Panc1 (cell line): ENCODE measurements around the gene TRAPPC8. TPM values are rescaled to one million over a fixed set of nuclear protein-coding genes. Genes with fewer than 3 reads are reported as not detected.
"Not testable (repeated sequence)": the region's sequence is repeated elsewhere in the genome, so short reads cannot be mapped to it uniquely, and the experiment has no call there.

Source experiments
- ATAC-seq: fragments of 200-7000 bp; cut with Tn5 transposase; 2 replicates; pipeline ENCODE4 v1.9.1; 2020; ENCODE audit warnings: mild to moderate bottlenecking, moderate library complexity
- BruUV-seq: library from RNA; stranded (reverse); fragments of 400-500 nt; replicated peaks from 2 replicates; lab custom pipeline; 2021; lab: Mats Ljungman, UMichigan
- CTCF ChIA-PET: fragments of 300-600 bp; sonication (Branson Sonifier 250); formaldehyde crosslinking; loops from one replicate; lab custom pipeline; 2022; ENCODE audit warnings: antibody characterized with exemption; lab: Charles Lee
- POLR2A ChIA-PET: fragments of 300-600 bp; sonication (Branson Sonifier 250); formaldehyde crosslinking; loops from one replicate; lab custom pipeline; 2022; ENCODE audit warnings: antibody characterized with exemption; lab: Charles Lee
- DNase-seq: peaks from one replicate; pipeline ENCODE4 v3.0.0-alpha.2; 2010; ENCODE audit warnings: low read depth, low spot score
- H3K27ac ChIP-seq: 2 replicates; pipeline ENCODE4 v1.5.1; 2011; ENCODE audit warnings: mild to moderate bottlenecking, low read length, inconsistent platforms
- H3K27me3 ChIP-seq: fragments of 200-500 bp; sonication (Bioruptor generic); 2 replicates; pipeline ENCODE4 v1.6.0; 2014; ENCODE audit warnings: low read length, inconsistent platforms; ENCODE audit not compliant: control insufficient read depth, insufficient read depth
- H3K36me3 ChIP-seq: fragments of 200-500 bp; sonication (Bioruptor generic); 2 replicates; pipeline ENCODE4 v1.5.1; 2014; ENCODE audit warnings: inconsistent platforms, mild to moderate bottlenecking, low read length, moderate library complexity; ENCODE audit not compliant: control insufficient read depth, insufficient read depth
- H3K4me1 ChIP-seq: 2 replicates; pipeline ENCODE4 v1.5.1; 2011; ENCODE audit warnings: inconsistent platforms, mild to moderate bottlenecking, low read length, moderate library complexity; ENCODE audit not compliant: control insufficient read depth, insufficient read depth
- H3K4me3 ChIP-seq, 2 experiments: 2 replicates each; pipeline ENCODE4 v1.5.1; 2011 to 2012; ENCODE audit warnings: low read depth in 2 of 2, low read length in 2 of 2, mild to moderate bottlenecking in 2 of 2, inconsistent platforms in 1 of 2, moderate library complexity in 1 of 2
- H3K9me3 ChIP-seq: fragments of 200-500 bp; sonication (Bioruptor generic); 2 replicates; pipeline ENCODE4 v1.5.1; 2014; ENCODE audit warnings: low read depth, mild to moderate bottlenecking, inconsistent platforms, low read length, moderate library complexity; ENCODE audit not compliant: control insufficient read depth, insufficient read depth
- CTCF ChIP-seq: fragments of 450-650 bp; IDR thresholded peaks from 2 replicates; pipeline ENCODE4 v1.5.1; 2017; ENCODE audit warnings: mild to moderate bottlenecking
- POLR2AphosphoS5 ChIP-seq: IDR thresholded peaks from 2 replicates; pipeline ENCODE4 v1.6.1; 2012; ENCODE audit warnings: mild to moderate bottlenecking, low read depth, low read length, moderate library complexity
- REST ChIP-seq, 2 experiments: IDR thresholded peaks; 2 replicates each; pipeline ENCODE4 v1.6.1; 2011 to 2012; ENCODE audit warnings: low read depth in 2 of 2, control low read depth in 1 of 2, low read length in 1 of 2, mild to moderate bottlenecking in 1 of 2, moderate library complexity in 1 of 2; ENCODE audit not compliant: insufficient read depth in 1 of 2
- SIN3A ChIP-seq: IDR thresholded peaks from 2 replicates; pipeline ENCODE4 v1.6.1; 2012; ENCODE audit warnings: low read depth, mild to moderate bottlenecking, low read length, moderate library complexity, borderline replicate concordance; ENCODE audit not compliant: insufficient read depth
- TCF7L2 ChIP-seq: IDR thresholded peaks from 2 replicates; pipeline ENCODE4 v1.6.1; 2011; ENCODE audit warnings: mild to moderate bottlenecking, low read depth, low read length, inconsistent platforms
- in situ Hi-C: cut with HindIII; loops from 2 replicates; pipeline ENCODE4 v1.10.0; 2016; ENCODE audit warnings: low sequenced_read_pairs, low pct_unique_long_range_greater_than_20kb
- intact Hi-C: fragments of 100-400 bp; cut with micrococcal nuclease; formaldehyde crosslinking; loops from one replicate; pipeline ENCODE4 v1.10.0; 2022; ENCODE audit not compliant: unreplicated experiment
- total RNA-seq: library from RNA; stranded (reverse); gene quantifications from one replicate; pipeline ENCODE4 v1.2.1, GENCODE V29; 2021; ENCODE audit not compliant: unreplicated experiment

TRAPPC8 gene
- total RNA-seq, 1 experiment from 2014 or later, result 35.3 TPM

GRCh38 chr18:31942291-31942998 is 483 bp downstream of the TRAPPC8 start:
- Histone ChIP-seq H3K27ac (peak overlapping the region; percentile 86), H3K27me3 (no peaks in the 10 kb centered on the region), H3K9me3 (no peaks in the 10 kb centered on the region), H3K4me1 (peaks cover 6% of the 10 kb centered on the region; the same call in 1 of the 2 replicates), H3K36me3 (peaks cover 3% of the 10 kb centered on the region; the same call in 1 of the 2 replicates), H3K4me3 (peak overlapping the region; percentile 77 to 95)
- intact Hi-C loops (no loop called here), in situ Hi-C loops (no loop called here)
- ChIA-PET CTCF (interaction anchor here (1.0 kb wide), 1 partner anchor 149 kb away, joined by 3 read pairs; the partner anchor contains the start of gene RNF138), POLR2A (interaction anchor here (0.6 to 1.1 kb wide), 3 partner anchors 22 to 91 kb away, joined by 3 to 7 read pairs (median 3); no protein-coding TSS in a partner anchor)
- TF ChIP-seq POLR2AphosphoS5 (no peak), SIN3A (no peak), CTCF (no peak), REST (IDR thresholded peaks at IDR 0.05; ENCODE audit: insufficient read depth in 1 of 2, low read depth in 2 of 2, low read length in 1 of 2) (no peak), TCF7L2 (no peak)
- no TSS peak for BruUV-seq
- ATAC-seq (peak; percentile 52), DNase-seq (no peak)

- H3K27me3 ChIP-seq, result no peaks in the 10 kb centered on the region
- in situ Hi-C loops, result no loop called here
- ChIA-PET CTCF (no interaction called here), POLR2A (interaction anchor here (0.9 kb wide), 1 partner anchor 46 kb away, joined by 4 read pairs; no protein-coding TSS in a partner anchor)
- peaks cover 3% of the 10 kb centered on the region; the same call in 1 of the 2 replicates for H3K36me3 ChIP-seq
- H3K4me3 ChIP-seq, result peak overlapping the region; percentile 77 to 95; a peak in 3 of 4 replicates
- BruUV-seq, result TSS peak; percentile 82
- TF ChIP-seq CTCF (no peak), SIN3A (no peak), TCF7L2 (no peak), REST (IDR thresholded peaks at IDR 0.05; ENCODE audit: insufficient read depth in 1 of 2, low read depth in 2 of 2, low read length in 1 of 2) (no peak), POLR2AphosphoS5 (no peak)
- no peak for ATAC-seq
- peaks cover 6% of the 10 kb centered on the region; the same call in 1 of the 2 replicates for H3K4me1 ChIP-seq
- H3K27ac ChIP-seq, result peak overlapping the region; percentile 86; the same call in 1 of the 2 replicates
- DNase-seq, result no peak
- intact Hi-C loops, result no loop called here
- no peaks in the 10 kb centered on the region for H3K9me3 ChIP-seq
Measured at GRCh38 chr18:31941010-31941809, 1.7 kb downstream of the TRAPPC8 start.

- in situ Hi-C loops, CTCF ChIA-PET, POLR2A ChIA-PET: not testable (repeated sequence)
Measured at GRCh38 chr18:31934773-31935172, 8.2 kb downstream of the TRAPPC8 start.

More at GRCh38 chr18:31934773-31935172, 8.2 kb downstream of the TRAPPC8 start:
- DNase-seq, ATAC-seq, H3K36me3 ChIP-seq, H3K27me3 ChIP-seq, BruUV-seq, H3K4me1 ChIP-seq, H3K9me3 ChIP-seq, intact Hi-C loops, H3K27ac ChIP-seq, H3K4me3 ChIP-seq: not testable (repeated sequence)
